Activated naive CD4-positive, alpha-beta T cell treated with anti-CD3 and anti-CD28 coated beads for 36 hours (primary cell): ENCODE data around the gene CXorf49B. TPM values are rescaled to one million over a fixed set of nuclear protein-coding genes. Genes with fewer than 3 reads are reported as not detected.
"Not testable (repeated sequence)": the region's sequence is repeated elsewhere in the genome, so short reads cannot be mapped to it uniquely, and the experiment has no call there.

Experiments
- CTCF ChIA-PET: fragments of 350-600 bp; sonication (Branson Sonifier 250); formaldehyde crosslinking; loops from one replicate; lab custom pipeline; 2021; ENCODE audit warnings: antibody characterized with exemption; lab: Charles Lee
- DNase-seq: peaks from one replicate; pipeline ENCODE4 v3.0.0-alpha.2; 2020
- H3K27ac Mint-ChIP-seq: one replicate; pipeline ENCODE4 v1.8.0; 2021; ENCODE audit warnings: mild to moderate bottlenecking, mixed read lengths
- H3K27me3 Mint-ChIP-seq: one replicate; pipeline ENCODE4 v1.8.0; 2021; ENCODE audit warnings: low read depth, mixed read lengths
- H3K36me3 Mint-ChIP-seq: one replicate; pipeline ENCODE4 v1.8.0; 2021; ENCODE audit warnings: low read depth, mixed read lengths
- H3K4me1 Mint-ChIP-seq: one replicate; pipeline ENCODE4 v1.8.0; 2021; ENCODE audit warnings: low read depth, mixed read lengths
- H3K4me3 Mint-ChIP-seq: one replicate; pipeline ENCODE4 v1.8.0; 2021; ENCODE audit warnings: mild to moderate bottlenecking, moderate library complexity, mixed read lengths
- H3K9me3 Mint-ChIP-seq: one replicate; pipeline ENCODE4 v1.8.0; 2021; ENCODE audit warnings: mixed read lengths
- intact Hi-C: fragments of 100-400 bp; cut with micrococcal nuclease; formaldehyde crosslinking; loops from one replicate; pipeline ENCODE4 v1.15.1; 2023
- total RNA-seq, 2 experiments: library from RNA; stranded (reverse); gene quantifications; one replicate each; pipeline ENCODE4 v1.2.3, GENCODE V29; 2021

The CXorf49B gene
- total RNA-seq, result not detected

DNA sequence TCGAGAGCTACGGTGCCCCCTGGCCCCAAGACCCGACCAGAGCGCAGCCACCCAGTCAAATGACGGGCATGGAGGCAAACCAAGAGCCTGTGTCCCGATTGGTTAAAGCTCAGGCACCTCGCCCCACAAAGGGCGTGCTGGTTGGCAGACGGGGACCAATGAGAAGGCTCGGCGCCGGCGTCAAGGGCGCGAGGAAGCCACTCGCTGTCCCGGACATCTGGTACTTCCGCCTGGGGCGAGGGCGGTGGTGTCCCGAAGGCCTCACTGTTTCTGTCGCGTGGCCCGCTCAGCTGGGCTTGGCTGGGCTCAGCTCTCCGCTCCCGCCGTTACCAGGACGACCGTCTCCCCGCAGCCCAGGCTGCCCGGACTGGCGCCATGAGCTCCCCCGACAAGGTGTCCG lies at the start of gene CXorf49B:
Gene CXorf49B, plus strand, starts transcription at position 301 of the 400 bp plus-strand sequence. Its CDS starts 75 bp downstream, at position 376.
- DNase-seq, H3K27ac Mint-ChIP-seq, H3K4me1 Mint-ChIP-seq, H3K4me3 Mint-ChIP-seq, CTCF ChIA-PET, H3K27me3 Mint-ChIP-seq, intact Hi-C loops, H3K36me3 Mint-ChIP-seq, H3K9me3 Mint-ChIP-seq: not testable (repeated sequence)

DNA sequence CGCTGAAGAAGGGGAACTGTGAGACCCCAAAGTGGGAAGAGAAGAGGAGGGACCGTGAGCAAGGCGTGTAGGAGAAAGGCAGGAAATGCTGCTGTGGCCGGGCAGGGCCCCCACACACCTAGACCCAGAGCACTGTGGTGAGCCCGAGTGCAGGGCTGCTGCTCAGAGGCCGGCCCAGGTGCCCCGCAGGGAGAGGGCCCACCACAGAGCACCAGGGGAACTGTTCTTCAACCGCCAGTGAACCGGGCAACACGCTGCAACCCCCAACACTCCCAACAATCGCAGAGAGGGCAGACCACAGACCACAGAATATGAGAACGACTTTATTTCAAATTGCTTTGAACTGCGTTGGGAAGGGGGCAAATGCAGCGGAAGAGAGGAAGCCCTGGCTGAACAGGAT lies 49.1 kb upstream of the CXorf49B start:
- intact Hi-C loops, H3K36me3 Mint-ChIP-seq: not testable (repeated sequence)

DNA sequence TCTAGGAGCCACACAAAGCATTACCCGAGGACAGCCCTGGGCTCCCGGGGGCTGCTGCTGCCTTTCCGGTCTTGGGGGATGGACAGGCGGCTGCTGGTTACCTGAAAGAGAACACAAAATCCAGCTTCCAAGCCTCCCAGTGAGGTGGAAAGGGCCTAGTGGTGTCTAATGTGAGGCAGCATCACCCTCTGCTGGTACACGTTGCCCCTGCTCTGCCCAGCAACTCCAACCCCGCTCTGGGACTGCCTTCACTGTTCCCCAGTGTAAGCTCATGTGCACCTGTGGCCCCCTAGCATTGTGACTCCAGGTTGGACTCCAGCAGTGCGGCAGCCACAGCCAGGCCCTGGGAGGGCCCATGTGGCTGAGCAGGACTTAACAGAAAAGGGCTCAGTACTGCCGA lies 47.6 kb upstream of the CXorf49B start:
- DNase-seq, H3K4me1 Mint-ChIP-seq, H3K9me3 Mint-ChIP-seq, H3K4me3 Mint-ChIP-seq, H3K36me3 Mint-ChIP-seq, H3K27ac Mint-ChIP-seq, CTCF ChIA-PET, H3K27me3 Mint-ChIP-seq, intact Hi-C loops: not testable (repeated sequence)

More for the DNA sequence above, 49.1 kb upstream of the CXorf49B start:
- DNase-seq, H3K4me1 Mint-ChIP-seq, H3K4me3 Mint-ChIP-seq, H3K9me3 Mint-ChIP-seq, CTCF ChIA-PET, H3K27me3 Mint-ChIP-seq, H3K27ac Mint-ChIP-seq: not testable (repeated sequence)

DNA sequence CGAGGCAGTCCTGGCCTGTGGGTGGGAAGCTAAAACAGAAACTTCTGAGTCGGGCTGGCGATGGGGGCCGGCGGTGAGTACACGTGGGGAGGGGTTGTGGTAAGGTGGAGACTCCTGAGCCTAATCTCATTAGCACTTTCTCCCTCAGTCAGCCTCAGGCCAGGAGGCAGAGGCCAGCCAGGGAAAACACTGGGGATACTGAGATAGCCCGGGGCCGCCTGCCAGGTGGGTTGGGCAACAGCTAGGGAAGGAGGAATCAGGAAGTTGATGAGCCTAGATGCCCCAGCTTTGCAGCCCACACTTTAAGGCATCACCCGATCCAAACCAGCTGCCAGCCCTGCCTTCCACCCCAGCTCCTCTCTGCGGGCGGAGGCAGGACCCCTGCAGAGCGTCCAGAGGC lies 46.8 kb upstream of the CXorf49B start:
- H3K36me3 Mint-ChIP-seq, H3K4me1 Mint-ChIP-seq, H3K4me3 Mint-ChIP-seq, H3K9me3 Mint-ChIP-seq, H3K27ac Mint-ChIP-seq, intact Hi-C loops, H3K27me3 Mint-ChIP-seq, CTCF ChIA-PET, DNase-seq: not testable (repeated sequence)

DNA sequence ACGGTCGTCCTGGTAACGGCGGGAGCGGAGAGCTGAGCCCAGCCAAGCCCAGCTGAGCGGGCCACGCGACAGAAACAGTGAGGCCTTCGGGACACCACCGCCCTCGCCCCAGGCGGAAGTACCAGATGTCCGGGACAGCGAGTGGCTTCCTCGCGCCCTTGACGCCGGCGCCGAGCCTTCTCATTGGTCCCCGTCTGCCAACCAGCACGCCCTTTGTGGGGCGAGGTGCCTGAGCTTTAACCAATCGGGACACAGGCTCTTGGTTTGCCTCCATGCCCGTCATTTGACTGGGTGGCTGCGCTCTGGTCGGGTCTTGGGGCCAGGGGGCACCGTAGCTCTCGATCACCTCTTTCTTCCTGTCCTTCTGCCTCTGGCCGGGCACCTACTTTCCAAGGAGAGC lies 45.0 kb upstream of the CXorf49B start, which contains the start of gene CXorf49:
Gene CXorf49, minus strand, starts transcription at position 101 of the 400 bp plus-strand sequence. CDS start 134 bp downstream, outside the sequence.
- H3K27me3 Mint-ChIP-seq, H3K36me3 Mint-ChIP-seq, CTCF ChIA-PET, intact Hi-C loops, H3K4me1 Mint-ChIP-seq, DNase-seq, H3K4me3 Mint-ChIP-seq, H3K27ac Mint-ChIP-seq, H3K9me3 Mint-ChIP-seq: not testable (repeated sequence)

DNA sequence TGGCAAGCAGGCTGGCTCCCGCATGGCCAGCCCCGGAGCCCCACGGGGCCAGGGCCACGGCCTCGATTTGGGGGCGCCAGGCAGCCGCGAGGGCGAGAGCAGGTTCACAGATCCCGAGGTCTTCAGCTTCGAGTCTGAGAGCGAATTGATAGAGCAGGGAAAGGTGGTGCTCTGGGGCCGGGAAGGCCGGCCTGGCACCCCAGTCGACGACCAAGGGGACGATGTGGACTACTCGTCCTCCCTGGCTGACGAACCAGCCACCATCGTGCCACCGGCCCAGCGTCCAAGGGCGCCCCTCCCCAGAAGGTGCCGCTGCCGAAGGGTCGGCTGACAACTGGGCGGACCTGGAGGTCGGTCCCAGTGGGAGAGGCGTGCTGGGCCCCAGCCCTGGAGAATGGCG lies 44.0 kb upstream of the CXorf49B start:
- H3K4me3 Mint-ChIP-seq, intact Hi-C loops, DNase-seq, H3K27me3 Mint-ChIP-seq, CTCF ChIA-PET, H3K36me3 Mint-ChIP-seq, H3K9me3 Mint-ChIP-seq, H3K4me1 Mint-ChIP-seq, H3K27ac Mint-ChIP-seq: not testable (repeated sequence)

DNA sequence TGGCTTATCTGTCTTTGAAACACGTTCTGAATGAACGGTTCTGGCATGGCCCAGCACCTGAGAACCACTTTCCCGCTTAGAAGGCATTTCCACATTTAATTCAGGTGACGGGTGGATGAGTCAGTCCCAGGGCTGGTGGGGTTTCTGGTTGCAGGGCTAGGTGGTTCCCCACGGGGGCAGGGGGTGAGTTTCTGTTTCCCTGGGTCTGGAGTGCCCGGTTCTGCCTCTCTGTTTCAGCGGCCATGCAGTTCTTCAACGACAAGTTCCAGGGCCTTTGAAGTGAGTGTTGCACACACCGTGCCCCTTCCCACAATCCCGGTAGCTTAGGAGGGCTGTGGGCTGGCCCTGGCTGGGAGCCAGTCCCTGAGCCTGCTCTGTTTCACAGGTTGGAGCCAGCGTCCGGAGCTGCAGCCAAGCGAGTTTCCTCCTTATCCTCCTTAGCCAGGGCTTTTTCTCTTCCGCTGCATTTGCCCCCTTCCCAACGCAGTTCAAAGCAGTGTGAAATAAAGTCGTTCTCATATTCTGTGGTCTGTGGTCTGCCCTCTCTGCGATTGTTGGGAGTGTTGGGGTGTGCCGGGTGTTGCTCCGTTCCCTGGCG lies 42.8 kb upstream of the CXorf49B start:
- H3K4me1 Mint-ChIP-seq, H3K36me3 Mint-ChIP-seq, intact Hi-C loops, H3K9me3 Mint-ChIP-seq, H3K27me3 Mint-ChIP-seq, H3K4me3 Mint-ChIP-seq, H3K27ac Mint-ChIP-seq, DNase-seq, CTCF ChIA-PET: not testable (repeated sequence)

DNA sequence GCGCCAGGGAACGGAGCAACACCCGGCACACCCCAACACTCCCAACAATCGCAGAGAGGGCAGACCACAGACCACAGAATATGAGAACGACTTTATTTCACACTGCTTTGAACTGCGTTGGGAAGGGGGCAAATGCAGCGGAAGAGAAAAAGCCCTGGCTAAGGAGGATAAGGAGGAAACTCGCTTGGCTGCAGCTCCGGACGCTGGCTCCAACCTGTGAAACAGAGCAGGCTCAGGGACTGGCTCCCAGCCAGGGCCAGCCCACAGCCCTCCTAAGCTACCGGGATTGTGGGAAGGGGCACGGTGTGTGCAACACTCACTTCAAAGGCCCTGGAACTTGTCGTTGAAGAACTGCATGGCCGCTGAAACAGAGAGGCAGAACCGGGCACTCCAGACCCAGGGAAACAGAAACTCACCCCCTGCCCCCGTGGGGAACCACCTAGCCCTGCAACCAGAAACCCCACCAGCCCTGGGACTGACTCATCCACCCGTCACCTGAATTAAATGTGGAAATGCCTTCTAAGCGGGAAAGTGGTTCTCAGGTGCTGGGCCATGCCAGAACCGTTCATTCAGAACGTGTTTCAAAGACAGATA lies 2.4 kb upstream of the CXorf49B start:
- DNase-seq, CTCF ChIA-PET, H3K36me3 Mint-ChIP-seq, H3K4me3 Mint-ChIP-seq, H3K9me3 Mint-ChIP-seq, intact Hi-C loops, H3K4me1 Mint-ChIP-seq, H3K27ac Mint-ChIP-seq, H3K27me3 Mint-ChIP-seq: not testable (repeated sequence)

DNA sequence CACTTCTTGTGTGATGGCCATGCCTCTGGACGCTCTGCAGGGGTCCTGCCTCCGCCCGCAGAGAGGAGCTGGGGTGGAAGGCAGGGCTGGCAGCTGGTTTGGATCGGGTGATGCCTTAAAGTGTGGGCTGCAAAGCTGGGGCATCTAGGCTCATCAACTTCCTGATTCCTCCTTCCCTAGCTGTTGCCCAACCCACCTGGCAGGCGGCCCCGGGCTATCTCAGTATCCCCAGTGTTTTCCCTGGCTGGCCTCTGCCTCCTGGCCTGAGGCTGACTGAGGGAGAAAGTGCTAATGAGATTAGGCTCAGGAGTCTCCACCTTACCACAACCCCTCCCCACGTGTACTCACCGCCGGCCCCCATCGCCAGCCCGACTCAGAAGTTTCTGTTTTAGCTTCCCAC lies 1.7 kb downstream of the CXorf49B start:
- DNase-seq, H3K36me3 Mint-ChIP-seq, H3K4me1 Mint-ChIP-seq, H3K27ac Mint-ChIP-seq, H3K27me3 Mint-ChIP-seq, H3K9me3 Mint-ChIP-seq, H3K4me3 Mint-ChIP-seq, CTCF ChIA-PET, intact Hi-C loops: not testable (repeated sequence)

DNA sequence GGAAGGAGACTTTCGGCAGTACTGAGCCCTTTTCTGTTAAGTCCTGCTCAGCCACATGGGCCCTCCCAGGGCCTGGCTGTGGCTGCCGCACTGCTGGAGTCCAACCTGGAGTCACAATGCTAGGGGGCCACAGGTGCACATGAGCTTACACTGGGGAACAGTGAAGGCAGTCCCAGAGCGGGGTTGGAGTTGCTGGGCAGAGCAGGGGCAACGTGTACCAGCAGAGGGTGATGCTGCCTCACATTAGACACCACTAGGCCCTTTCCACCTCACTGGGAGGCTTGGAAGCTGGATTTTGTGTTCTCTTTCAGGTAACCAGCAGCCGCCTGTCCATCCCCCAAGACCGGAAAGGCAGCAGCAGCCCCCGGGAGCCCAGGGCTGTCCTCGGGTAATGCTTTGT lies 2.5 kb downstream of the CXorf49B start:
- H3K27ac Mint-ChIP-seq, DNase-seq, H3K4me1 Mint-ChIP-seq, H3K9me3 Mint-ChIP-seq, H3K36me3 Mint-ChIP-seq, H3K4me3 Mint-ChIP-seq, CTCF ChIA-PET, intact Hi-C loops, H3K27me3 Mint-ChIP-seq: not testable (repeated sequence)

DNA sequence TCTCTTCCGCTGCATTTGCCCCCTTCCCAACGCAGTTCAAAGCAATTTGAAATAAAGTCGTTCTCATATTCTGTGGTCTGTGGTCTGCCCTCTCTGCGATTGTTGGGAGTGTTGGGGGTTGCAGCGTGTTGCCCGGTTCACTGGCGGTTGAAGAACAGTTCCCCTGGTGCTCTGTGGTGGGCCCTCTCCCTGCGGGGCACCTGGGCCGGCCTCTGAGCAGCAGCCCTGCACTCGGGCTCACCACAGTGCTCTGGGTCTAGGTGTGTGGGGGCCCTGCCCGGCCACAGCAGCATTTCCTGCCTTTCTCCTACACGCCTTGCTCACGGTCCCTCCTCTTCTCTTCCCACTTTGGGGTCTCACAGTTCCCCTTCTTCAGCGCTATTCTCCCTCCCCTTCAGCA lies 4.0 kb downstream of the CXorf49B start:
- intact Hi-C loops, H3K27me3 Mint-ChIP-seq, H3K4me3 Mint-ChIP-seq, H3K9me3 Mint-ChIP-seq, H3K27ac Mint-ChIP-seq, H3K4me1 Mint-ChIP-seq, DNase-seq, CTCF ChIA-PET, H3K36me3 Mint-ChIP-seq: not testable (repeated sequence)

DNA sequence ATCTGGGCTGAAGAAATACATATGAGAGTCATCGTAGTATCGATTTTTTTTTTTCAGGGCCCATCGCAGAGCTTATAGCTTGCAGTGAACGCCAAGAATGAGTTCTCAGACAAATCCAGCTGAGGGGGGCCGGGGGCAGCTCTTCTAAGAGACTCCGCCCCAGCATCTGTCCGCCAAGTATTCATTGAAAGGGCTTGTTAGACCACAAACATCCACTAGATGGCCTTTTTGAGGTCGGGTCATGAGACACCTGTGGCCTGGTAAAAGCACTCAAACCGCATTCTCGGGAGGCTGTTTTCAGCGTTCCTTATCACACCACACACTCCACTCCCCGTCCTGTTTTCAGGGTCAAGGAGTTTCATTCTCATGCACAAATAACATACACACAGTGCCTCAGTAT lies 15.2 kb downstream of the CXorf49B start:
- H3K27ac Mint-ChIP-seq, intact Hi-C loops, H3K4me1 Mint-ChIP-seq, CTCF ChIA-PET, H3K27me3 Mint-ChIP-seq, H3K36me3 Mint-ChIP-seq, H3K4me3 Mint-ChIP-seq, H3K9me3 Mint-ChIP-seq, DNase-seq: not testable (repeated sequence)

DNA sequence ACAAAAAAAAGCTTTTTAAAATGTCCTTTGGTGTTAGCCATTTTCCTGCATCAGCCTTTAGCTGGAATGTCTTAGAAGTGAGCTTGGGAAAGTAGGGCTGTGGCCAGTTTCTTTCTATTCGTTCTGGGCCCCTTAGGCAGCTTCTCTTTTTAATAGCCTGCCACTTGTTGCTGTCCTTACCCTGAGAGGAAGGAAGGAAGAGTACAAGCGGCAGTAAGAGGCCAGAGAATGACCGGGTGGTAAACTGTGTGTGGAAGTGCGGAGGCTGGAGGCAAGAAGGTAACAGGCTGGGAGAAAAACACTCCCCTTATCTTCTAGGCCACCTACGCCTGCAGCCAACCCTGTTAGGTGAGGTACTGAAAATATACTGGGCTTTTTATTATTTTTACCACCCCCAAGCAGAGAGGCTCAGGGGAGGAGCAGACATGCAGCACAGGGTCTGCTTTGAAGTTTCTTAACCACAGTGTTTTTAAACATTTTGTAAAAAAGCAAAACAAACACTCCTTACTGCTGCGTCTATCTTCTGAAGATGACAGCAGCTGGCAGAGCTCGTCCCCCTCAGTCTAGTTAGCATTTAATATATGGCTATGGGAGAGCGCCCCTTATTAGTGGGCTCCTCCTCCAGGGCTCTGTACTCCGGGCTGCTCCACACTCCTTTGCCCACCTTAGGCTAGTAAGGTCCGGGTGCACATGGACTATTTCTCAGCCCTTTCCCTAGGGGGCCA lies 19.2 kb downstream of the CXorf49B start:
- H3K4me3 Mint-ChIP-seq, intact Hi-C loops, H3K27ac Mint-ChIP-seq, DNase-seq, H3K4me1 Mint-ChIP-seq, H3K9me3 Mint-ChIP-seq, CTCF ChIA-PET, H3K36me3 Mint-ChIP-seq, H3K27me3 Mint-ChIP-seq: not testable (repeated sequence)
